ENCODE results near the gene ZNF813. TPM values are rescaled to one million over a fixed set of nuclear protein-coding genes. Genes with fewer than 3 reads are reported as not detected.
"Not testable (repeated sequence)": the region's sequence is repeated elsewhere in the genome, so short reads cannot be mapped to it uniquely, and the experiment has no call there.

The ZNF813 gene
- total RNA-seq, 1 experiment from 2014 or later, result not detected

DNA sequence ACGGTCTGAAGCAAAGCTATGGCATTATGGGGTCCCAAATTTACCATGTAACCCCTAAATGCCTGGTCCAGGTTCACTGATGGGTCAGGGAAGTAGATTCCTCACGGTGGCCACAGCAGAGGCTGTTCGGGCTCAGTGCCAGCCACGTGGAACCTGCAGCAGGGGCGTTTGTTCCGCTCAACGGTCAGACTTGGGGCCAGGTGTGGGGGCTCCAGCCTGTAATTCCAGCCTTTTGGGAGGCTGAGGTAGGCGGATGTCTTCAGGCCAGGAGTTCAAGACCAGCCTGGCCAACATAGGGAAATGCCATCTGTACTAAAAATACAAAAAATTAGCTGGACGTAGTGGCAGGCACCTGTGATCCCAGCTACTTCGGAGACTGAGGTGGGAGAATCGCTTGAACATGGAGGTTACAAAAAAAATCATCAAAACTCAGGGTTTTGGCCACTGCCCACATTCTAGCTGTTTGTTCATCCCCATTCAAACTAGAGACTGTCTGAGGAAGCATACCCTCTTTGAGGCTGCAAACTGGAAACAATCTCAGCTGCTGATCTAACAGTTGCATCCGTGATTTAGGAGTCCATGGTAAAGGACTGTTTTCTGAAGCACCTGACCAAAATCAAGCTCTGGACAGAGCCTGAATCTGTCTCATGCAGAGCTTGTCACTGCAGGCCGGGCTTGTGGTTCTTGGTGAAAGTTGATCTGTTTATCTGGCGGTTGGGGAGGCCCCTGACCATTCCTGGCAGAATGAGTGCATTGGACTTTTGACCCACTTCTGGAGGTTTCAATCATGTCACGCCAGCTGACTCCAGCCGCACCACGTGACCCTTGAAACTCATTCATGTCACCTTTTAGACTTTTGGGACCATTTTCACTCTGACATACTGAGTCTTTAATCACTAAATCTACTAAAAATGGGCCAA lies 40.2 kb downstream of the ZNF813 start:
- peaks cover 6% of the 10 kb centered on the region; the same call in 1 of the 2 replicates for H3K27me3 ChIP-seq

DNA sequence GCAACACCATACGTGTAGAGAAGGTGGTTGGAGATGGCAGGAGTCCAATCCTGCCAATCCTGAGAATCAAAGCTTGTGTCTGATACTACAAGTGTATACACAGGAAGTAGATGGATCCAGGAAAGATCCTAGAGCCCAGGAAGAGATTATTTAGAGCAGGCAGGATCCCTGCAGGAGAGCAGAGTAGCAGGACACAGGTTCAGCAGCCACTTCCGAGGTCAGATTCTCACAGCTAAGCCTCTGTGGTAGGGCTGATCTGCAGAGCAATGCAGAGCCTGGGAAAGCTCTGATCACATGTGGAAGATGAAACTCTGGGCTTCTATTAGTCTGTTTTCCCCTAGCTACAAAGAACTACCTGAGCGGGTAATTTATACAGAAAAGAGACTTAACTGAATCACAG lies 41.9 kb downstream of the ZNF813 start:
- Histone ChIP-seq H3K36me3 (no peaks in the 10 kb centered on the region), H3K4me3 (no peak overlapping the region), H3K9me3 (0 out of 2 replicates have a peak, but pooled peaks cover 1% of the 10 kb centered on the region), H3K27me3 (peaks cover 5% of the 10 kb centered on the region; the same call in 1 of the 2 replicates)
- no peak for DNase-seq

More for the DNA sequence above, 40.2 kb downstream of the ZNF813 start:
- Histone ChIP-seq H3K36me3 (no peaks in the 10 kb centered on the region), H3K4me3 (no peak overlapping the region), H3K9me3 (0 out of 2 replicates have a peak, but pooled peaks cover 1% of the 10 kb centered on the region)
- DNase-seq, result no peak

DNA sequence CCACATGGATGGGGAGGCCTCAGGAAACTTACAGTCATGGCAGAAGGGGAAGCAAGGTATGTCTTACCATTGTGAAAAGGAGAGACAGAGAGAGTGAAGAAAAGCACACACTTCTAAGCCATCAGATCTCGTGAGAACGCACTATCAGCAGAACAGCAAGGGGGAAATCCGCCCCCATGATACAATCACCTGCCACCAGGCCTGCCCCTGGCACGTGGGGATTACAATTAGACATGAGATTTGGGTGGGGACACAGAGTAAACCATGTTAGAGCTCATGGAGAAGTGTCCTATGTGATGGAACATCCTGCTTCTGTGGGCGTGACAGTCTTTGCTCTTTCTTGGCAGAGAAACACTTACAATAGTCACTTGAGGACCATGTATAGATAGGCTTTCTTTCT lies 42.3 kb downstream of the ZNF813 start:
- no peaks in the 10 kb centered on the region for H3K36me3 ChIP-seq
- DNase-seq, result no peak
- H3K27me3 ChIP-seq, result peaks cover under 1% of the 10 kb centered on the region; the same call in 1 of the 2 replicates
- 0 out of 2 replicates have a peak, but pooled peaks cover 1% of the 10 kb centered on the region for H3K9me3 ChIP-seq
- H3K4me3 ChIP-seq, result no peak overlapping the region

DNA sequence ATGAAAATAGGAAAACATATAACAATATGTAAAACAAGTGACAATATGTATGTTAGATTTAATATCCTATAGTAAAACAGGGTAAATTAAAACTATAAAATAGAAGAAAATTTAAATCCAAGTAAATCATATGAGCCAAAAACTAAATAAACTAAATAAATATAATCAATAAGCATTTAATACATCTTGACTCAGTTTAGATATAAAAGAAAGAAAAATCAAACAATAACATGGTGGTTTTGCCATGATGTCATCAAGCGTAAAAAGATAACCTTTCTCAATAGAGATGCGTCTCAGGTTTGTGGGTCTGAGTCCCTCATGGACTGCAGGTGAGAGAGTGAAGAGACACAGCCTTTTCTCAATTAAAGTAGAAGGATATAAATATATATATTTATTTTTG lies 43.8 kb downstream of the ZNF813 start:
- H3K36me3 ChIP-seq, result no peaks in the 10 kb centered on the region
- 0 out of 2 replicates have a peak, but pooled peaks cover 1% of the 10 kb centered on the region for H3K9me3 ChIP-seq
- H3K4me3 ChIP-seq, result no peak overlapping the region
- H3K27me3 ChIP-seq, result no peaks in the 10 kb centered on the region
- DNase-seq, result no peak

DNA sequence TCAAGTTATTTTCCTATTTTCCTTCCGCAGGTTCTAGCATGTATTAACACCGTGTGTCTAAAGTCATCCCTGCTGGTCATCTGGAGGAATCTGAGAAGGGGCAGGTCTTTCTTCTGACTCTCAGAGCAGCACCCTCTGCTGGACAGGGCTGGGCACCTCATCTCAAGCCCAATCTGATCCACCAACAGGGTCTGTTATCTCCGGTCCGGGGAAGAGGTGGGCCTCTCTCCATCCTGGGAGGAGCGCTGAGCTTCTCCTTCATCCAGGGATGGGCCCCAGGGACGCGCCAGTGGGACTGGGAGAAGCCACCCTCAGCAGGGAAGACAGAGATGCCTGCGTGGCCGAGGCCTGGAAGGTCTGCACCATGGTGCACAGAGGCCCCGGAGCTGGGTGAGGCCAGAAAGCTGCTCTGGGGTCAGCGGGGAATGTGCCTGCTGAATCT lies 44.4 kb downstream of the ZNF813 start:
- H3K9me3 ChIP-seq, result no peaks in the 10 kb centered on the region

DNA sequence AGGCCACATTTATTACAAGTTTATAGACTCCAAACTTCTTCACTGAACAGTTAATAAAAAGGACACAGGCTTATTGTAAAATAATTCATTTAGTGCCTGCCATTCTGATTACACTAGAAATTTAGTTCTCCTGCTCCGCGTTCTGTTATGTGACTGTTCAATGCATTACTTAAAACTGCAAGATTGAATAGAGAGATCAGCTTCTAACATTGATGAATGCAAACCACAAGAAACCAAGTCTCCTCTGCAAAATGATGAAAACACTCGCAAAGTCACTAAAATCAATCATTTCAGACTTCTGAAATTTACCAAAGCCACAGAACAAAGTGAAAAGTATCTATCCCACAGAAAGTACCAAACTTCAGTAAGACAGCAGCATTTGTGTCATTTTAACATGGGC lies 47.5 kb downstream of the ZNF813 start:
- not testable (repeated sequence) for H3K9me3 ChIP-seq, H3K36me3 ChIP-seq, H3K27me3 ChIP-seq, DNase-seq, H3K4me3 ChIP-seq

More for the DNA sequence above, 44.4 kb downstream of the ZNF813 start:
- Histone ChIP-seq H3K36me3 (no peaks in the 10 kb centered on the region), H3K27me3 (no peaks in the 10 kb centered on the region), H3K4me3 (no peak overlapping the region)
- DNase-seq, result peak; percentile 31

DNA sequence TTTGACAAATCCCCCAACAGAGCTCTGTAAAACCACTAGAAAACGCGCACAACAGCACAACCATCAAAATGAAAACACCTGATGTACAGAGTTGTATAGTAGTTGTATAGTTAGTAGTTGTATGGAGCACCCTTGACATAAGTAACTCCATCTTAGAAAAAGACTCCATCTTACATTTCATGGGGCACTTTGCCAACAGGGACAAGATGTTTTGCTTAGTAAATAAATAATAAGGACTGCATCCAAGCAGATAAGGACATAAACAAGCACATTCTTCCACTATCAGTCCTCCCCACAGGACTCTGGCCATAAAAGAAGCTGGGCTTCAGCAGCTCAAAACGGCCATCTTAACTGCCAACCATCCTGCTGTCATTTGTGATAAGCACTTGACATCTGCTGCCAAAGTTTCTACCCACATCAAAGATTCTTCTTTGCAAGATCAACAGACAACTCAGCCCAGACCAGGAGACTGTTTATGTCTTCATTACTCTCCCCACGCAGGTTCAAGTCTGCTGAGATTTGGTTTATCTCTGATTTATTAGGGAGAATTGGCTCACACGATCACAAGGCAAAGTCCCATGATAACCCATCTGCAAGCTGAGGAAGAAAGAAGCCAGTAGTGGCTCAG lies 49.7 kb downstream of the ZNF813 start:
- peaks cover 15% of the 10 kb centered on the region for H3K9me3 ChIP-seq
- DNase-seq, result no peak
- 0 out of 2 replicates have a peak, but pooled peaks cover under 1% of the 10 kb centered on the region for H3K36me3 ChIP-seq
- no peaks in the 10 kb centered on the region for H3K27me3 ChIP-seq
- no peak overlapping the region for H3K4me3 ChIP-seq

DNA sequence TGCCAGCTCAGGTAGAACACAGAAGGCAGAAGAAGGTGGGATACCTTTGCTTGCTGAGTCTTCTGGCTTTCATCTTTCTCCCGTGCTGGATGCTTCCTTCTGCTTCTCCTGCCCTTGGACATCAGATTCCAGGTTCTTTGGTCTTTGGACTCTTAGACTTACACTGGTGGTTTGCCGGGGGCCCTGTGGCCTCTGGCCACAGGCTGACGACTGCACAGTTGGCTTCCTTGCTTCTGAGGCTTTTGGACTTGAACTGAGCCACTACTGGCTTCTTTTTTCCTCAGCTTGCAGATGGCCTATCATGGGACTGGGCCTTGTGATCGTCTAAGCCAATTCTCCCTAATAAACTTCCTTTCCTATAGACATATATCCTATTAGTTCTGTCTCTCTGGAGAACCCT lies 50.6 kb downstream of the ZNF813 start:
- Histone ChIP-seq H3K9me3 (peaks cover 15% of the 10 kb centered on the region), H3K36me3 (peaks cover 4% of the 10 kb centered on the region; the same call in 1 of the 2 replicates), H3K4me3 (no peak overlapping the region), H3K27me3 (no peaks in the 10 kb centered on the region)
- no peak for DNase-seq

DNA sequence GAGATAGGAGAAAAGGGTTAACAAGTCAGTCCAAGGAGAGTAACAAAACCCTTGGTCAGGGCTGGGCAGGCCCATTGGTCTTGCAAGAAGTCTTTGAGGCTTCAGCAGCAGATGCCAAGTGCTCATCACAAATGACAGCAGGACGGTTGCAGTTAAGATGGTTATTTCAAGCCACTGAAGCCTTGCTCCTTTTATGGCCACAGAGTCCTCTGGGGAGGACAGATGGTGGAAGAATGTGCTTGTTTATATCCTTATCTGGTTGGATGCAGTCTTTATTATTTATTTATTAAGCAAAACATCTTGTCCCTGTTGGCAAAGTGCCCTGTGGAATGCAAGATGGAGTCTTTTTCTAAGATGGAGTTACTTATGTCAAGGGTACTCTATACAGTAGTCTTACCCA lies 51.2 kb downstream of the ZNF813 start:
- no peak for DNase-seq
- peaks cover 5% of the 10 kb centered on the region for H3K36me3 ChIP-seq
- no peak overlapping the region for H3K4me3 ChIP-seq
- no peaks in the 10 kb centered on the region for H3K27me3 ChIP-seq
- peaks cover 15% of the 10 kb centered on the region for H3K9me3 ChIP-seq

DNA sequence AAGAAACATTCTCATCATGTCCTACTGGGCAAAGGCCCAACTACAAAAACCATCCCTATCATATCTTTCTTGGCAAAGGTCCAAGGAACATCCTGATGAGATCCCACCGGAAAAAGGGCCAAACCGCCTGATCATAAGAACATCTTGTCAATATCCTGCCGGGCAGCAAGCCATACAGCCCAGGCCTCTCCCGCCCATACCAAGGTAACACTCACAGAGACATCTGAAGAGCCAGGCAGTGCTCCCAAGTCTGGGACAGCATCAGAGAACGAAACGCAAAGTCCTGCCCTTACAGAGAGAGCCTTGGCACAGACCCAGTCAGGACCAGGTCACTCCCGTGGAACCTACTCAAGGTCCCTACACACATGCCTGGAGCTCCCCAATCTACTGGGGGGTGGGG lies 51.9 kb downstream of the ZNF813 start:
- Histone ChIP-seq H3K4me3 (no peak overlapping the region), H3K9me3 (peaks cover 18% of the 10 kb centered on the region), H3K36me3 (peaks cover 9% of the 10 kb centered on the region), H3K27me3 (no peaks in the 10 kb centered on the region)
- DNase-seq, result no peak

DNA sequence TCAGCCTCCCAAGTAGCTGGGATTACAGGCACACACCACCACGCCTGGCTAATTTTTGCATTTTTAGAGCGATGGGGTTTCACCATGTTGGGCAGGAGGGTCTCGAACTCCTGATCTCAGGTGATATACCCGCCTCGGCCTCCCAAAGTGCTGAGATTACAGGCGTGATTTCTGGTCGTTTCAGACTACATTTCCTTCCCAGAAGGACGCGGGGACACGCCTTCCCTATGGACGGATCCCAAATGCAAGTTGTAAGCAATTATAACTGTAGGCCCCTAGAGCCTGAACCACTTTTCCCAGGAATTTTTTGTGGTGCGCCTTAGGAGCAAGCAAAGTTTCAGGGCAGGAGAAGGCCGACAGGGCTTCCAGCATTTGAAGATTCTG lies 52.6 kb downstream of the ZNF813 start:
- Histone ChIP-seq H3K4me3 (peak overlapping the region; percentile 78), H3K36me3 (peaks cover 9% of the 10 kb centered on the region), H3K9me3 (peaks cover 24% of the 10 kb centered on the region), H3K27me3 (no peaks in the 10 kb centered on the region)
- no peak for DNase-seq

DNA sequence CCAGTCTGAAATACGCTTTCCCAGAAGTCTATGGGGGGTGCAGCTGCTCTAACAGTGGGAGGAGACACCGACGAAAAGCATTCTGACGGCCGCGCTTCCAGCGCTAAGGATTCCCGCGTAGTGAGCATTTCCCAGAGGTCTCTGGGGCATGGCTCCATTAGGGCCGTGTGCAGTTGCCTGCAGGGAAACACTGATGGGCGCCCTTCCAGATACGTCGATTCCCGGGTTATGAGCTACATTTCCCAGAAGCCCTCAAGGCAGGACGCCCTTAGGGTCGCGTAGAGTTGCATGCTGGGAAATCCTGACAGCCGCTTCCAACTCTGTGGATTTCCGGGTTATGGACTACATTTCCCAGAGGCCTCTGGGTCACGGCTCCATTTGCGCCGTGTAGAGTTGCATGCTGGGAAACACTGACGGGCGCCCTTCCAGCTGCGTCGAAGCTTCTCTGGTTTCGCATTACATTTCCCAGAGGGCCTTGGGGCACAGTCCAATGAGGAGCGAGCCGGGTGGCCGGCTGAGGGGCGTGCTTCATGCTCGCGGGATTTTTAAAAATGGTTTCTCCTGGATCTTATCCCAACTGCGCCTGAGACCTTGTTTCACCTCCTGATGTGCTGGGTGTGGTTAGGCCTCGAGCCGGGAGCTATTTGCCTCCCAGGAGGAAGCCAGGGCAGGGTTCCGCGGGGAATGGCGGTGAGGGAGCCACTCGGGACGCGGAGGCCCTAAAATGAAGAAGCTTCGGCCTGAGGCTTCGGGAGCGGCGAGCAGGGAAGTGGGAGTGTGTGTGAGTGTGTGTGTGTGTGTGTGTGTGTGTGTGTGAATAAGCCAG lies 53.2 kb downstream of the ZNF813 start:
- Histone ChIP-seq H3K9me3 (peaks cover 29% of the 10 kb centered on the region), H3K4me3 (peak overlapping the region; percentile 78), H3K27me3 (no peaks in the 10 kb centered on the region), H3K36me3 (peaks cover 11% of the 10 kb centered on the region)
- peak; percentile 94 for DNase-seq

DNA sequence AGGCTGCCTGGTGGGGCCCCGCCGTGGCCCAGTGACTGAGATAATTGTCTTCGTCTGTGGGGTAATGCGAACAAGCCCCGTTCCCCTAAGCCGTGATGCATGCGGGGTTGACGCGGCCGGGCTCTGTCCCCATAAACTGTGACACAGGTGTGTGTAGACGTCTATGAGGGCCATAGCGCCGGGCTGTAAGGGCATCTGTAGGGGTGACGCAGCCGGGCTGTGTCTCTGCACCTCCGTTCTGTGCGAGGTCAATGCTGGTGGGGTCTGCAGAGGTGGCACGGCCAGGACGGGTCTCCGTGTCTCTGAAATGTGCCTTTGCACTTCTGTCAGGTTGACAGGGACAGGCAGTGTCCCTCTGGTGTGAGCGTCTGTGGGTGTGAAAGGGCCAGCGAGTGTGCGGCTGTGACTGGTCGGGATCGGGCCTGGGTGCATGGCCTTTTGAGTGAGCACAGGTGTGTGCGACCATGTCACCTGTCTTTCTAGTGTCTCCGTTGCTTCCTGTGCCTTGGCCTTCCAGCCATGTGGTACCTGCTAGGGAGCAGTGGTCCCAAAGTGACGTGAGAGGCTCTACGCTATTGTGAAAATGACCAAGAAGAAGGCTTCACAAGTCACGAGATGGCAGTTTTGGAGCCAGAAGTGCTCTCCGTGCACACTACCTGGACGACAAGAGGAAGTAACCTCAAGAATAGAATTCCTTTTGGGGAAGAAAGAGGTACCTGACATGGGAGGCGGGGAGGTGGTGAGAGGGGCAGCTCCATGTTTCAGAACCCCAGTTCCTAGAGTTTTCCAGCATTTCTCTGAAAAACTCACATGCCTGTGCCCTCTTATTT lies 54.1 kb downstream of the ZNF813 start:
- no peak for DNase-seq
- H3K9me3 ChIP-seq, result peaks cover 34% of the 10 kb centered on the region

DNA sequence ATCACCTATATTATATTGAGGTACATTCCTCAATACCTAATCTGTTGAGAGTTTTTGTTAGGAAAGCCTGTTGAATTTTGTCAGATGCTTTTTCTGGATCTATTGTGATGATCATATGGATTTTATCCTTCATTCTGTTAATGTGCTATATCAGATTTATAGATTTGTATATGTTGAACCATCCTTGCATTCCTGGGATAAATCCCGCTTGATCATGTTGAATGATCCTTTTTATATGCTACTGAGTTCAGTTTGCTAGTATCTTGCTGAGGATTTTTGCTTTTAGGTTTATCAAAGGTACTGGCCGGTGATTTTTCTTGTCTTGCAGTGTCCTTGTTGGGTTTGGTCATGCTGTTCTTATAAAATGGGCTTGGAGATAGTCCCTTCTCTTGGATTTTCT lies 58.4 kb downstream of the ZNF813 start:
- Histone ChIP-seq H3K36me3 (peaks cover 13% of the 10 kb centered on the region), H3K27me3 (no peaks in the 10 kb centered on the region), H3K9me3 (peaks cover 24% of the 10 kb centered on the region), H3K4me3 (no peak overlapping the region)
- no peak for DNase-seq

More for the DNA sequence above, 54.1 kb downstream of the ZNF813 start:
- Histone ChIP-seq H3K36me3 (peaks cover 13% of the 10 kb centered on the region), H3K4me3 (peak overlapping the region; percentile 78), H3K27me3 (no peaks in the 10 kb centered on the region)

DNA sequence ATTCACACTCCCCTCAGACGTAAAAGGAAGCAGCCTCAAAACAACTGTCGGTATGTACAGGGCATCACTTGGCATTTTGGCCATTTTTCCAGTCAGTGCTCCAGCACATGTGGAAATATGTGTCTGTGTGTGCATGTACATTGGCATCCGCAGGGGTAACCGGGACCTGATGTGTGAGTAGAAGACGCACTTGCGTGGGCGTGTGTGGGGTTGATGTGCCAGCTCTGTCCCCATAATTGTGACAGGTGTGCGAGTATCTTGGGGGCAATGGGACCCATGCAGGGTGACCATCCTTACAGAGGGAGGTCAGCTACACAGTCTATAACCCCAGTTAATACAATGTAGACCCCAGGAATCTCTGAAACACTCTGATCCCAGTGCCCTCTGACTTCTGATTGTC lies 63.1 kb downstream of the ZNF813 start:
- DNase-seq, result no peak
- Histone ChIP-seq H3K4me3 (no peak overlapping the region), H3K9me3 (peaks cover 10% of the 10 kb centered on the region), H3K36me3 (peaks cover 3% of the 10 kb centered on the region), H3K27me3 (no peaks in the 10 kb centered on the region)

DNA sequence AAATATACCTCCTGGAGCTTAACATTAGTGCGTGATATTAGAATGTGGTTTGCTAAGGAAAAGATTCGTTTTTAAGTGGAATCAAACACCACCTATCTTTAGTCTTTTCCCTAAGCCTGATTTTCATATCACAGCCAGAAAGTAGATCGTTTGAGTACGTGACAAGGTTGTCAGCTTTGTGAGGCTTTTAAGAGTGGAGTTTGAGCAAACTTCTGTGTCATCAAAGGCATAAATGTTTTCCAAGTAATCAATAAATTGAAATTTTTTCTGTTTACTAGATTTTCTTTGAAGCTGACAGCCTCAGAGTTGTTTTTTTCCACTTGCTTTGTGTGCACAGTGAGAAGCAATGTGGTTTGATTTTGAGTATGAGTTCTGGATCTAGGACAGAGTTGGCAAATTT lies 63.9 kb downstream of the ZNF813 start:
- H3K4me3 ChIP-seq, result no peak overlapping the region
- DNase-seq, result no peak
- no peaks in the 10 kb centered on the region; the same call in 1 of the 2 replicates for H3K36me3 ChIP-seq
- no peaks in the 10 kb centered on the region for H3K27me3 ChIP-seq
- peaks cover 3% of the 10 kb centered on the region; the same call in 1 of the 2 replicates for H3K9me3 ChIP-seq

Measured in MG63 (cell line).